Liver (tissue), 9 donors: ENCODE results near the gene THEMIS. TPM values are rescaled to one million over a fixed set of nuclear protein-coding genes. Genes with fewer than 3 reads are reported as not detected.

Experiments used
- DNase-seq: peaks from one replicate; pipeline ENCODE4 v3.0.0-alpha.2; 2017; ENCODE audit warnings: low spot score
- H3K27ac ChIP-seq, 2 donors: one replicate each; pipeline ENCODE4 v1.7.0; 2013; ENCODE audit warnings: inconsistent platforms in 2 of 2, low read length in 2 of 2, control low read depth in 1 of 2, low read depth in 1 of 2, mild to moderate bottlenecking in 1 of 2
- H3K27me3 ChIP-seq, 4 donors: one replicate each; pipeline versions ENCODE4 v1.6.1 to v1.7.0; 2013; ENCODE audit warnings: low read length in 3 of 4, inconsistent platforms in 1 of 4, mild to moderate bottlenecking in 1 of 4, moderate library complexity in 1 of 4; ENCODE audit not compliant: control insufficient read depth in 4 of 4, insufficient read depth in 4 of 4
- H3K36me3 ChIP-seq, 4 donors: one replicate each; pipeline versions ENCODE4 v1.6.1 to v1.7.0; 2013; ENCODE audit warnings: low read length in 3 of 4, mild to moderate bottlenecking in 3 of 4, low read depth in 1 of 4, moderate library complexity in 1 of 4; ENCODE audit not compliant: control insufficient read depth in 4 of 4, insufficient read depth in 3 of 4
- H3K4me1 ChIP-seq, 4 donors: one replicate each; pipeline versions ENCODE4 v1.6.1 to v1.7.0; 2013; ENCODE audit warnings: low read length in 3 of 4, mild to moderate bottlenecking in 3 of 4, moderate library complexity in 1 of 4; ENCODE audit not compliant: control insufficient read depth in 4 of 4, insufficient read depth in 4 of 4
- H3K4me3 ChIP-seq, 3 donors: one replicate each; pipeline versions ENCODE4 v1.6.1 to v1.7.0; 2013; ENCODE audit warnings: low read length in 3 of 3, control low read depth in 1 of 3, low read depth in 1 of 3, mild to moderate bottlenecking in 1 of 3
- H3K9ac ChIP-seq, 2 donors: one replicate each; pipeline ENCODE4 v1.7.0; 2013; ENCODE audit warnings: low read length in 2 of 2, mild to moderate bottlenecking in 2 of 2, moderate library complexity in 2 of 2, control low read depth in 1 of 2, low read depth in 1 of 2
- H3K9me3 ChIP-seq, 4 donors: one replicate each; pipeline versions ENCODE4 v1.6.1 to v1.7.0; 2013; ENCODE audit warnings: low read length in 3 of 4; ENCODE audit not compliant: control insufficient read depth in 4 of 4
- EGR1 ChIP-seq, 2 donors: IDR thresholded peaks; 2 replicates each; pipeline ENCODE4 v1.6.1; 2016 to 2018; ENCODE audit warnings: antibody characterized with exemption in 2 of 2, low read depth in 2 of 2
- FOXA2 ChIP-seq: IDR thresholded peaks from 2 replicates; pipeline ENCODE4 v1.6.1; 2016; ENCODE audit warnings: antibody characterized with exemption
- GABPA ChIP-seq, 2 donors: IDR thresholded peaks in 1 of 2; conservative IDR thresholded peaks in 1 of 2; 2 replicates each; pipeline ENCODE4 v1.6.1; 2016; ENCODE audit warnings: antibody characterized with exemption in 2 of 2, mild to moderate bottlenecking in 1 of 2, moderate library complexity in 1 of 2
- HNF4A ChIP-seq, 2 donors: conservative IDR thresholded peaks; 2 replicates each; pipeline ENCODE4 v1.6.1; 2016; ENCODE audit warnings: antibody characterized with exemption in 2 of 2, mild to moderate bottlenecking in 2 of 2
- HNF4G ChIP-seq: IDR thresholded peaks from 2 replicates; pipeline ENCODE4 v1.6.1; 2016; ENCODE audit warnings: antibody characterized with exemption
- JUND ChIP-seq, 2 donors: IDR thresholded peaks; 2 replicates each; pipeline ENCODE4 v1.6.1; 2016; ENCODE audit warnings: antibody characterized with exemption in 2 of 2
- NR2F2 ChIP-seq: IDR thresholded peaks from 2 replicates; pipeline ENCODE4 v1.6.1; 2016; ENCODE audit warnings: antibody characterized with exemption
- RAD21 ChIP-seq, 2 donors: IDR thresholded peaks; 2 replicates each; pipeline ENCODE4 v1.6.1; 2016; ENCODE audit warnings: antibody characterized with exemption in 2 of 2, mild to moderate bottlenecking in 2 of 2
- RXRA ChIP-seq, 2 donors: IDR thresholded peaks; 2 replicates each; pipeline ENCODE4 v1.6.1; 2017 to 2018; ENCODE audit warnings: antibody characterized with exemption in 2 of 2, mild to moderate bottlenecking in 1 of 2
- SP1 ChIP-seq: IDR thresholded peaks from 2 replicates; pipeline ENCODE4 v1.6.1; 2018; ENCODE audit warnings: antibody characterized with exemption, mild to moderate bottlenecking
- YY1 ChIP-seq: IDR thresholded peaks from 2 replicates; pipeline ENCODE4 v1.6.1; 2016; ENCODE audit warnings: antibody characterized with exemption, mild to moderate bottlenecking
- WGBS: extraction: QIAGEN DNeasy Blood & Tissue Kit; methylation state at CpG from one replicate; pipeline ENCODE4 v1.1.7; 2013; 5-methylcytosine and 5-hydroxymethylcytosine counted together
- polyA plus RNA-seq, 2 donors: library from polyadenylated mRNA; stranded (reverse) in 1 of 2; unstranded in 1 of 2; fragments of 200-250 nt in 1 of 2; fragments of >200 nt in 1 of 2; fragmentation: Nextera tagmentation in 1 of 2; extraction: Ambion mirVana in 1 of 2; gene quantifications; one replicate each; pipeline versions ENCODE4 v1.2.1 to v1.2.3, GENCODE V29; 2013 to 2015
- total RNA-seq, 2 donors: library from RNA; depleted of rRNA; stranded (reverse); fragments of >200 nt; gene quantifications; one replicate each; pipeline ENCODE4 v1.2.3, GENCODE V29; 2014
- TF ChIP-seq, protein P1 (sequence below): fragments of 150-350 bp; IDR thresholded peaks from 2 replicates; pipeline ENCODE4 v1.5.1; 2017; ENCODE audit warnings: improper control_type of control experiment, low read depth, low read length; ENCODE audit not compliant: missing input control
- TF ChIP-seq, protein P2 (sequence below): IDR thresholded peaks from 2 replicates; pipeline ENCODE4 v1.6.1; 2016; ENCODE audit warnings: antibody characterized with exemption, mild to moderate bottlenecking
- donor health status: healthy.
- donor health status: healthy.
- donor health status: healthy.
- donor health status: healthy.
- donor health status: healthy.

THEMIS gene
- total and polyA plus RNA-seq, 4 donors: 0.05 to 0.59 (median 0.21) TPM

DNA sequence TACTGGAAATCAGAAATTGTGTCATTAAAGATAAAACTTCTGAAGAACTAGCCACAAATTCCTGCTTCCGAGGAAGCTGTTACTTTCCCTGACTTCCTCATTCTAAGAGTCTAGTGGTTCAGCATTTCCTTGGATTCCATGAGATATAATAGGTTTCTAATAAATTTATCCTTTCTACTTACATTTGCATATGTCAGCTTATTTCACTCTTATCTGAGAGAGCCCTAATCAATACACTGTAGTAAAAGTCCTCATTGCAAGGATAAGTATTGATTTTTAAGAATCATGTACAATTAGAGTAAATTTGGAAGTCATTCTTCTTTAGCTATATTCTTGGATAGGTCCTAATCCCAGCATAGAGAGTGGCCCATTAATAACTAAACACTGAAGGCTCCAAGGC, 16.9 kb upstream of the THEMIS start:
- TF ChIP-seq NR2F2 (no peak), FOXA2 (no peak), EGR1 (IDR thresholded peaks at IDR 0.05; ENCODE audit: low read depth in 2 of 2) (no peak), HNF4A (conservative IDR thresholded peaks at IDR 0.05) (no peak), HNF4G (no peak), RXRA (IDR thresholded peaks at IDR 0.05) (no peak), GABPA (IDR thresholded peaks at IDR 0.05 in 1 of 2, conservative IDR thresholded peaks at IDR 0.05 in 1 of 2) (no peak), RAD21 (IDR thresholded peaks at IDR 0.05) (no peak), JUND (IDR thresholded peaks at IDR 0.05) (no peak), SP1 (no peak)
- TF ChIP-seq, protein P1, sequence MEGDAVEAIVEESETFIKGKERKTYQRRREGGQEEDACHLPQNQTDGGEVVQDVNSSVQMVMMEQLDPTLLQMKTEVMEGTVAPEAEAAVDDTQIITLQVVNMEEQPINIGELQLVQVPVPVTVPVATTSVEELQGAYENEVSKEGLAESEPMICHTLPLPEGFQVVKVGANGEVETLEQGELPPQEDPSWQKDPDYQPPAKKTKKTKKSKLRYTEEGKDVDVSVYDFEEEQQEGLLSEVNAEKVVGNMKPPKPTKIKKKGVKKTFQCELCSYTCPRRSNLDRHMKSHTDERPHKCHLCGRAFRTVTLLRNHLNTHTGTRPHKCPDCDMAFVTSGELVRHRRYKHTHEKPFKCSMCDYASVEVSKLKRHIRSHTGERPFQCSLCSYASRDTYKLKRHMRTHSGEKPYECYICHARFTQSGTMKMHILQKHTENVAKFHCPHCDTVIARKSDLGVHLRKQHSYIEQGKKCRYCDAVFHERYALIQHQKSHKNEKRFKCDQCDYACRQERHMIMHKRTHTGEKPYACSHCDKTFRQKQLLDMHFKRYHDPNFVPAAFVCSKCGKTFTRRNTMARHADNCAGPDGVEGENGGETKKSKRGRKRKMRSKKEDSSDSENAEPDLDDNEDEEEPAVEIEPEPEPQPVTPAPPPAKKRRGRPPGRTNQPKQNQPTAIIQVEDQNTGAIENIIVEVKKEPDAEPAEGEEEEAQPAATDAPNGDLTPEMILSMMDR: no peak
- TF ChIP-seq, protein P2, sequence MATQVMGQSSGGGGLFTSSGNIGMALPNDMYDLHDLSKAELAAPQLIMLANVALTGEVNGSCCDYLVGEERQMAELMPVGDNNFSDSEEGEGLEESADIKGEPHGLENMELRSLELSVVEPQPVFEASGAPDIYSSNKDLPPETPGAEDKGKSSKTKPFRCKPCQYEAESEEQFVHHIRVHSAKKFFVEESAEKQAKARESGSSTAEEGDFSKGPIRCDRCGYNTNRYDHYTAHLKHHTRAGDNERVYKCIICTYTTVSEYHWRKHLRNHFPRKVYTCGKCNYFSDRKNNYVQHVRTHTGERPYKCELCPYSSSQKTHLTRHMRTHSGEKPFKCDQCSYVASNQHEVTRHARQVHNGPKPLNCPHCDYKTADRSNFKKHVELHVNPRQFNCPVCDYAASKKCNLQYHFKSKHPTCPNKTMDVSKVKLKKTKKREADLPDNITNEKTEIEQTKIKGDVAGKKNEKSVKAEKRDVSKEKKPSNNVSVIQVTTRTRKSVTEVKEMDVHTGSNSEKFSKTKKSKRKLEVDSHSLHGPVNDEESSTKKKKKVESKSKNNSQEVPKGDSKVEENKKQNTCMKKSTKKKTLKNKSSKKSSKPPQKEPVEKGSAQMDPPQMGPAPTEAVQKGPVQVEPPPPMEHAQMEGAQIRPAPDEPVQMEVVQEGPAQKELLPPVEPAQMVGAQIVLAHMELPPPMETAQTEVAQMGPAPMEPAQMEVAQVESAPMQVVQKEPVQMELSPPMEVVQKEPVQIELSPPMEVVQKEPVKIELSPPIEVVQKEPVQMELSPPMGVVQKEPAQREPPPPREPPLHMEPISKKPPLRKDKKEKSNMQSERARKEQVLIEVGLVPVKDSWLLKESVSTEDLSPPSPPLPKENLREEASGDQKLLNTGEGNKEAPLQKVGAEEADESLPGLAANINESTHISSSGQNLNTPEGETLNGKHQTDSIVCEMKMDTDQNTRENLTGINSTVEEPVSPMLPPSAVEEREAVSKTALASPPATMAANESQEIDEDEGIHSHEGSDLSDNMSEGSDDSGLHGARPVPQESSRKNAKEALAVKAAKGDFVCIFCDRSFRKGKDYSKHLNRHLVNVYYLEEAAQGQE: no peak
- Histone ChIP-seq H3K9me3 (no peaks in the 10 kb centered on the region), H3K27ac (no peak overlapping the region), H3K9ac (no peak overlapping the region), H3K36me3 (no peaks in the 10 kb centered on the region), H3K27me3 (no peaks in the 10 kb centered on the region), H3K4me3 (no peak overlapping the region), H3K4me1 (no peaks in the 10 kb centered on the region)
- 86% methylated on average over 1 of the region's 1 CpG for WGBS
- DNase-seq: no peak

DNA sequence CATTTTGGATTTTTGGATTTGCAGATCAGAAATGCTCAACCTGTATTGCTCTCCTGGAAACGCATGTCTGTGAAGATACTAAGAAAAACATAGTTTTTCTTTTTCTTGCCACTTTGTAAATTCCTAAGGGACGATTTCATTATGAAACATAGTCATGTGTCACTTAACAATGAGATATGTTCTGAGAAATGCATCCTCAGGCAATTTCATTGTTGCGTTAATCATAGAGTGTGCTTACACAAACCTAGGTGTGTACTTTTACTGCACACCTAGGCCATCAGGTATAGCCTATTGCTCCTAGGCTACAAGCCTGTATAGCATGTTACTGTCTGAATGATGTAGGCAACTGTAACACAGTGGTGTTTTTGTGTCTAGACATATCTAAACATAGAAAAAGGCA, 13.4 kb upstream of the THEMIS start:
- TF ChIP-seq HNF4G (no peak), SP1 (no peak), HNF4A (conservative IDR thresholded peaks at IDR 0.05) (no peak), RAD21 (IDR thresholded peaks at IDR 0.05) (no peak), GABPA (IDR thresholded peaks at IDR 0.05 in 1 of 2, conservative IDR thresholded peaks at IDR 0.05 in 1 of 2) (no peak), YY1 (no peak), JUND (IDR thresholded peaks at IDR 0.05) (no peak)
- TF ChIP-seq, protein P2: no peak
- TF ChIP-seq, protein P1: no peak
- H3K4me3 ChIP-seq: no peak overlapping the region
- 84% methylated on average over 3 of the region's 3 CpGs for WGBS

More for the DNA sequence above, 13.4 kb upstream of the THEMIS start:
- H3K36me3 ChIP-seq: no peaks in the 10 kb centered on the region
- no peaks in the 10 kb centered on the region for H3K27me3 ChIP-seq
- peaks cover 0 to 5% (median 0%) of the 10 kb centered on the region in 4 donors for H3K9me3 ChIP-seq
- no peak for DNase-seq
- no peak overlapping the region for H3K9ac ChIP-seq
- no peaks in the 10 kb centered on the region for H3K4me1 ChIP-seq
- H3K27ac ChIP-seq: no peak overlapping the region
